Epithelial cell of proximal tubule (primary cell): ENCODE measurements around the gene ETS2. TPM values are rescaled to one million over a fixed set of nuclear protein-coding genes. Genes with fewer than 3 reads are reported as not detected.

Source experiments
- DNase-seq: peaks from one replicate; pipeline ENCODE4 v3.0.0-alpha.2; 2011; ENCODE audit warnings: low read depth
- H3K4me3 ChIP-seq: 2 replicates; pipeline ENCODE4 v1.5.1; 2011; ENCODE audit warnings: low read depth, mild to moderate bottlenecking, low read length
- total RNA-seq: library from RNA; depleted of rRNA; stranded (reverse); fragments of >200 nt; gene quantifications from 2 replicates; pipeline ENCODE4 v1.2.3, GENCODE V29; 2015
- TF ChIP-seq, protein P1 (sequence below): conservative IDR thresholded peaks from 2 replicates; pipeline ENCODE4 v1.5.1; 2012; ENCODE audit warnings: low read depth, mild to moderate bottlenecking, low read length

The ETS2 gene
- total RNA-seq, 1 donor from 2014 or later = 11.1 TPM

DNA sequence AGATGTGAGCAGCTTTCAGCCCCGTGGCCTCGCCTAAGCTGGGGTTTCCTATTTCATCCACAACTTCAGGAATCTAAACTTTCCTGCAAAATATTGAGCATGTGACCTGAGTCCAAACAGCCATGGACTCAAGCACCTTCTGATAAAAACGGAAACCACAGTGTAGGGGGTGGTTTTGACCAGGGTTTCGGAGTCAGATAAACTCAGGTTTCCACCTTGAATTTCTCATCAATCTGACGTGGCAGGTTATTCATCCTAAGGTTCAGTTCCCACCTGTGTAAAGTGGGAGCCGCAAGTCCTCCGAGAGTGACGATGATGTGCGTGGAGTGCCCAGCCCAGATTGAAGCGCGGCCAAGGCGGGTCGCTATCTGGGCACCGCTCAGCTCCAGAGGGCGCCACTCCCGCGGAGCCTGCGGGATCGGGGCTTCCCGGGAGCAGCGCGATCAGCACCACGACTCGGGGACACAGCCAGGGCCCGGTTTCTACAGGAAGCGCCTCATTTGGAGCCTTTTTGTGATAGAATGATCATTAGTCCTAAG is 871 bp upstream of the ETS2 start:
- H3K4me3 ChIP-seq = peak overlapping the region; percentile 88
- TF ChIP-seq, protein P1, sequence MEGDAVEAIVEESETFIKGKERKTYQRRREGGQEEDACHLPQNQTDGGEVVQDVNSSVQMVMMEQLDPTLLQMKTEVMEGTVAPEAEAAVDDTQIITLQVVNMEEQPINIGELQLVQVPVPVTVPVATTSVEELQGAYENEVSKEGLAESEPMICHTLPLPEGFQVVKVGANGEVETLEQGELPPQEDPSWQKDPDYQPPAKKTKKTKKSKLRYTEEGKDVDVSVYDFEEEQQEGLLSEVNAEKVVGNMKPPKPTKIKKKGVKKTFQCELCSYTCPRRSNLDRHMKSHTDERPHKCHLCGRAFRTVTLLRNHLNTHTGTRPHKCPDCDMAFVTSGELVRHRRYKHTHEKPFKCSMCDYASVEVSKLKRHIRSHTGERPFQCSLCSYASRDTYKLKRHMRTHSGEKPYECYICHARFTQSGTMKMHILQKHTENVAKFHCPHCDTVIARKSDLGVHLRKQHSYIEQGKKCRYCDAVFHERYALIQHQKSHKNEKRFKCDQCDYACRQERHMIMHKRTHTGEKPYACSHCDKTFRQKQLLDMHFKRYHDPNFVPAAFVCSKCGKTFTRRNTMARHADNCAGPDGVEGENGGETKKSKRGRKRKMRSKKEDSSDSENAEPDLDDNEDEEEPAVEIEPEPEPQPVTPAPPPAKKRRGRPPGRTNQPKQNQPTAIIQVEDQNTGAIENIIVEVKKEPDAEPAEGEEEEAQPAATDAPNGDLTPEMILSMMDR = peak; percentile 67
- no peak for DNase-seq

DNA sequence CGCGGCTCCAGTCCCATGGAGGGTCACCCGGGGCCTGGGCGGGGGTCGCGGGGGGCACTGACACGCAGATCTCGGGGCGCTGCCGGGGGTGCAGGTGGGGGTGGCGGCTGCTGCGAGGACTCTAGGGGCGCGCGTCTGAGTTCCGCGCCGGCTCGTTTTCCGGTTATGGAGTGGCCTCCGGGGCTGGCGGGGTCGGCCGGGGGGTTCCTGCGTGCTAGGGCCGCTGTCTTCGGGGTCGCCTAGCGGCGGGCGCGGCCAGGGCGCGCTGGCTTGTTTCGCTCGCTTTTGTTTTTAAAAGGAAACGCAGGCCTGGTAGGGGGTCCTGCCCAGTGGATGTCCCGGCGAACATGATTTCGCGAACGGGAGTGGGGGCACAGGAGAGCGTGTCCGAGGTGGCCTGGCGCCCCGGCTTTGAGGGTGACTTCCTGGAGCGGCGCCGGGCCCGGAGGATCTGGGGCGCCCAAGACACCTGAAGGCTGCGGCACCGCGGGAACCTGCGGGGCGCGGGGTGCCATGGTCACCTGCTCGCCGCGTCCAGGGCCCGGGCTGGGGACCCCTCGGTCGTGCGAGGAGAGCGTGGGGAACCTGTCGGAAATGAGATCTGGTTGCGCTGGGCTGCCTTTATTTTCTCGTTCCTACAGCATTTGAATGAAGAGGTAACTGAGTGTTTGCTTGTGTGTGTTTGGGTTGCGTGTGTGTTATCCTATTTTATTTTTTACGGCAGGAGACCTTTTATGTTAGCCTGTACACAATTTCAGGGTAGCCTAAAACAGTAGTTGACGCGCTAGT is 618 bp downstream of the ETS2 start:
- TF ChIP-seq, protein P1 = no peak
- DNase-seq = no peak
- peak overlapping the region; percentile 88 for H3K4me3 ChIP-seq

DNA sequence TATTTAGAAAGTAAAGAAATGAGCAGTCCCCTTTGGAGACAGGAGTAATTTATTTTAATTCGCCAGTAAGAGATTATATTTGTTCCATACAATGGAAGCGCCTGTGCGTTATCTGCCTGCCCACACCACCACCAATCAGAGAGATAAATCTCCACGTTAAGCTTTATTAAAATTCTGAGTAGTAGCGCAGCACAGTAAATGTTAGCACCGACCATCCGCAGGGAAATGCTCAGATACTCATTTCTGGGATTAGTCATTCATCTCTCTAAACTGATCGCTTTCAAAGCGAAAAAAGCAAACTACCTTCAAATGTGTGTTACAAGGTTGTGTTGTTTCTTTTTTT is 1.2 kb downstream of the ETS2 start:
- peak overlapping the region; percentile 88 for H3K4me3 ChIP-seq
- no peak for DNase-seq
- TF ChIP-seq, protein P1 = no peak

DNA sequence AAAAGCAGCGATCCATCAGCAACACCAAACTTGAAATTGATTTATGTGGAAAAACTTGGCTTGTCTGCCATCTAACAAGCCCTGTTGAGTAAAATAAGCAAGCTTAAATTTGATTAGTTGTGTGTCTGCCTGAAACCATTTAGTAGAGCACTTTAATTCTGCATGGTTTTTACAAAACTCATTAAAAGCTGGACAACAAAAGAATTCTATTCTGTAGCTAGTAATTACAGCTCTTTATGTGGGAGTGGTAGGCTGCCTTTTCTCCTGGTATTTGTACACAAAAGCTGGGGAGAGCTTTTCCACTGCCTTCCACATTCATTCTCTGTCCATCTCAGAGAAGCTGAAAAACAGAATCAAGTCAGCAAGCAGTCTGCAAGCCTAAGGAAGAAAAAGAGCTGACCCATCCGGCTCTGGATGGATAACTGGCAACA is 1.7 kb downstream of the ETS2 start:
- peak overlapping the region; percentile 88 for H3K4me3 ChIP-seq
- no peak for DNase-seq
- TF ChIP-seq, protein P1 = no peak

DNA sequence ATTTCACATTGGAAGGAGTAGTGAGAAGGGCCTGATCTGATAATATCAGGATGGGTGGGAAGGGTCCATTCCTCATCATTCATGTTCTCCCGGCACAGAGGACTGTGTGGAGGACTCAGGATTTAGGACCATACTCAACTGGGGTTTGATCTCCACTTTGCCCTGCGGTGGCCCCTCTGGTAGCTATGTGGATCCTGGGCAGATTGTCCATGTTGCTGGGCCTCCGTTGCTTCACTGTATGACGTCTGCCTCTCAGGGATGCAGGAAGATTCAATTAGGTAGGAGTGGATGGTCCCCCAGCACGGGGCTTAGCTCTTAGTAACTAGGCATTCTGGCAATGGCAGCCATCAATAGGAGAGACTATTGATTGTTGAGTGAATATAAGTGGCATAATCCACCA is 2.3 kb downstream of the ETS2 start:
- TF ChIP-seq, protein P1 = no peak
- DNase-seq = no peak

DNA sequence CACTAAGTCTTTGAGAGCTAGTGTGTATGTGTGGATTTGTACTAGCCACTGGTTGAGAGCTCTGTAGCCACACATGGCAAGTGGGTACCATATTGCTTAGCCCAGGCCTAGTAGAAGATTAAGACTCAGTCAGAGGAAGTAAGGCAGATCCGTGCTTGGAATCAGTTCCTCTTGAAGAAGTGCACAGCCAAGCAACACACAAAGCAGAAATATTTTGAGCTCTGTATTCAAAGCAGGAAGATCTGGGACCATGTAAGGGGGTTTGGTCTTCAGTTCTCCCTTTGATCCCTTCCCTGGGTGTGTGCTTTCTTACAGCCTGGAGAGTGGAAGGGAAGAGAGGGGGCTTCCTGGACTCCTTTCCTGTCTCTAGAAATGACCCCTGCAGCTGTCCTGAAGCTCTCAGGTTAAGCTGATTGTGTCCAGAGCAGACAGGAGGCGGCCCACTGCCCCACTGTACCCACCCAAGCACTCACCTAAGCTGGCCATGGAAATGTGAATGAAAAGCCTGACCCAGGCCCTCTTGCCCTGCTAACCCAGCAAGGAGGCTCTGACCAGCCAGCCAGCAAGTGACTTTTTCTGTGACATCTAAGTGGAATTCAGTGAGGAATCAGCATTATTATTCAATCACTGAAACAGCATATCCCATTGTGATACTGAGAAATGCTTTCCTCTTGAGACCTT is 3.6 kb downstream of the ETS2 start:
- TF ChIP-seq, protein P1 = no peak
- DNase-seq = no peak
- no peak overlapping the region for H3K4me3 ChIP-seq

More for the DNA sequence above, 2.3 kb downstream of the ETS2 start:
- H3K4me3 ChIP-seq = peak overlapping the region; percentile 88
